Middle frontal gyrus (tissue), 1 donor: Measurements from ENCODE around the gene ARHGDIA.
"Not testable (repeated sequence)": the region's sequence is repeated elsewhere in the genome, so short reads cannot be mapped to it uniquely, and the experiment has no call there.

ENCODE experiments used
- DNase-seq: peaks from one replicate; pipeline ENCODE4 v3.0.0-alpha.2; 2015; ENCODE audit warnings: low spot score; ENCODE audit errors: extremely low spot score

ARHGDIA gene

GRCh38 chr17:81870981-81871386 lies at the start of gene ARHGDIA:
Gene ARHGDIA (minus strand): TSS chr17:81871337. CDS start chr17:81869930, 1,407 bp downstream.
- no peak for DNase-seq

GRCh38 chr17:81918832-81919545 lies 47.9 kb upstream of the ARHGDIA start:
- DNase-seq: no peak

- not testable (repeated sequence) for DNase-seq
Observed at GRCh38 chr17:81918333-81918669, 47.2 kb upstream of the ARHGDIA start.

- DNase-seq: no peak
Observed at GRCh38 chr17:81917565-81918332, 46.6 kb upstream of the ARHGDIA start, which contains the start of gene SIRT7. Gene SIRT7 (minus strand): TSS chr17:81918176. CDS start chr17:81918131, 45 bp downstream.

- no peak for DNase-seq
Observed at GRCh38 chr17:81916234-81917001, 45.3 kb upstream of the ARHGDIA start.

DNA sequence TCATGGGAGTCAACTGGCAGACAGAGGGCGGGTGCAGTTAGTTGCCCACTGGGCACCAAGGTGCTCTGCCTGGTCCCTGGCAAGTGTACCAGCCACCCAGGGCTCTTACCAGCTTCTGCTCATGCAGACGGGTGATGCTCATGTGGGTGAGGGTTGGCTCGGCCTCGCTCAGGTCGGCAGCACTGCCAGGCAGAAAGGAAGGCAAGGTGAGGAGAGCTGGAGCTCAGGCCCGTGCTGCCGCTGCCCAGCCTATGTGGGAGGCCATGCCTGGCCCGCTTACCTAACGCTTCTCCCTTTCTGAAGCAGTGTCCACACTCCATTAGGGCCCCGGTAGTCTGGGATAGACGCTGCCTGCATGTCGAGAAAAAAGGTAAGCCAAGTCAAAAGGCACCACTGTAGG lies 44.2 kb upstream of the ARHGDIA start:
- no peak for DNase-seq

DNA sequence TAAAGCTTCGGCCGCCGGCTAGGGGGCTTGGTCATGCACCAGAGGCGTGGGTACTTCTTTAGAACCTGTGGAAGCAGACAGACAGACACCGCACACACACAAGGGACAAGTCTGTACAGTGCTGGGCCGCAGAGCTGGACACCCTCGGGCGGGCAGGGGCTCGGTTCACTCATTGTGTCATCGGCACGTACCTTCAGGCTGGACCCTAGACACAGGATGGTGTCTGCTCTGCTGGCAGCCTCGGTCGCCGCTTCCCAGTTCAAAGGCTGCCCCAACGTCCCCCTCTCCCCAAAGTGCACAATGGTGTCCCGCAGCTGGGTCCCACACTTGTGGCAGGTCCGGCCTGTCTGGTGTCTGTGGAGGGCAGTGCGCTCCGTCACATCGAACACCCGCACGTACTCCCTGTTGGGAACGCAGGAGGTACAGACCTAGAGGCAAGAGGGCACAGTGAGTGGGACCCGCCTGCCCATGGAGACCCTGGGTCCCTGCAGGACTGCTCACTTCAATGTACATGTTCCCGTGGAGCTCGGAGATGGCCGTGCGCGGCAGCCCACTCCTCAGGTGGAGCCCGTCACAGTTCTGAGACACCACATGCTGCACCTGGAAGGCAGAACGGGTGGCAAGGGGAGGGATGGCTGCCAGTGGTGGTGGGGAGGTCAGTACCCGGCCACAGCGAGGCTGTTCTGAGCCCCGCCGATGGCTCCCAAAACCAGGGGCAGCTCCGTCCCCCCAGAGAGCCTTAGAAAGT lies 43.1 kb upstream of the ARHGDIA start:
- DNase-seq: no peak

- no peak for DNase-seq
Observed at GRCh38 chr17:81913394-81914102, 42.4 kb upstream of the ARHGDIA start.

DNA sequence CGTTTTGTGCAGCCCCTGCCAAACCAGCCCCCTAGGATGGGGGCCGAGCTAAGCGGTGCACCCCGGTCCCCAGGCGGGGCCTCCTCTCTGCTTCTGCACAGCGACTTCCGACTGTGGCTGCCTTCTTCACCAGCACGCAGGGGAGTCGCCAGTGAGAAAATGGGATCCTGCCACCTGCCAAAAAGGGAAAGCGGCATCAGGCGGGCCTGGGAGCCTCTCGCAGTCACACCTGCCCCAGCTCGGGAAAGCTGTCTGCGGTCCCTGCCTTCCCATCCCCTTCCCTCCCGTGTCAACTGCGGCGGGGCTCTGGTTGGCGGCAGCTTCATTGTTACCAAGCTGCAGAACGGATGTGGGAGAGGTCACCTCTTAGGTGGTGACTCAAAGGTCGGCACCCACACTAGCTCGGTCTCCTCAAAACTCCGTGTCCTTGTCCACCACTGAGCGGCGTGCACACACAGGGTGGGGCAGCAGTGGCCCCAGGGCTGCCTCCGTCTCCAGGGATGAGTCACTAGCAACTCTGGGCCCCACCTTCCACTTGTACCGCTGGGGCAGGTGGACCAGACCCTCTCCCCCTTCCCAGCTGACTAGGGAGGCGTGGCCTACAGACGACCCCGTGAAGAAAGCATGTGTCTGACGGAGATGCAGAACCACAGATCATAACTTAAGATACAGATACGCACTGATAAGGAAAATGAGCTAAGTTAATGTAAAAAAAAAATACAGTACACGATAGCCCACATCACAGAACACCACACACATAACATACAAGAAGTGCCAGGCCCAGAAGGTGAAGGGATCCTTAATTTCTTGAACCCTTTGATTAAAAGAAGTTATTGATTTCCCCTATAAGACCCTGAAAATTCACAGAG lies 41.5 kb upstream of the ARHGDIA start:
- DNase-seq: no peak

- DNase-seq: no peak
Observed at GRCh38 chr17:81911969-81912368, 40.8 kb upstream of the ARHGDIA start.

DNA sequence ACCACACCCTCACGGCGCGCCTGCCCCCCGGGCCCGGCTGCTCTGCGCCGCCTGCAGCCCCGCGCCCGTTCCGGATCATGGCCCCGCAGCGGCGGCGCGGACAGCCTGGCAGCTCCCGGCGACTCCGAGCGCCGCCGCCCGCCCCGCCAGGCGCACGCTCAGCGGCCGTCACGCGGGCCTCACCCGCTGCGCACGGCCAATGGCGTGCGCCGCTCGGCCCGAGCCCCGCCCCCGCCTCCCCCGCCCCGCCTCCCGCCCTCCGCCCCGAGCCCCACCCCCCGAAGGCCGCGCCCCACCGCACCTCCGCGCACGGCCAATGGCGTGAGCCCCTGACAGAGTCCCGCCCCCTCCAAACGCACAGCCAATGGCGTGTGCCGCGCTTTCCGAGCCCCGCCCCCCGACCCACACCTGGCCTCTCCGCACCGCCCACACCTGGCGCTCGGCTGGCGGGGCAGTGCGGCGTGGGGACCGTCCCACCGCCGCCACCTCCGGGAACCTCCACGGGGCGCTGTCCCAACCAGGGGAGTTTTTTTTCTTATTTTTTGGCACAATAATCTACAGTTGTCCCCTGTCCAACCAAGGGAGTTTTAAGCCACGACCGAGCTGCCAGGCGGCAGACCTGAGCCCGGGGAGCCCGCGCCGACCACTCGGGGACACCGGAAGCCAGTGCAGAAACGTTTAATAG lies 40.3 kb upstream of the ARHGDIA start, which contains the start of gene PCYT2:
Gene PCYT2 (minus strand): TSS at position 123 of the 685 bp plus-strand sequence. CDS start 44 bp downstream, at position 79.
- peak; percentile 73 for DNase-seq

DNA sequence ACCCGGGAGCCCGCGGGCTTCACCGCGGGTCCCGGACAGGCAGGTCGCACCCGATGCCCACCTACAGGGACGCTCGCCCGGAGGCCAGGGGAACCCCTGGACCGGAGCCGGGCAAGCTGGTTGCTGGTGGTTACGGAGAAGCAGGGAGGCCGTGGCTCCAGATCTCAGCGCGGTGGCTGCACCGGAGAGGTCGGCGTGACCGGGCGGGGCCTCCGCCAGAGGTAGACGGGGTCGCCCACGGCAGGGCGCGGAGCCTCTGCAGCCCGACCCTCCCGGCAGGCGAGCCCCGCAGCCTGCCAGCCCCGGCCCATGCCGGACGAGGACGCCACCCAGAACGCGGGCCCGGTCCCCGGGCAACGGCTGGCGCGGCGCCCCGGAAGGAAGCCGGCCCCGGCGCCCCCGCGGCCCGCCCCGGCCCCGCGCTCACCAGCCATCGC lies 39.7 kb upstream of the ARHGDIA start:
- DNase-seq: no peak

GRCh38 chr17:81909966-81910839 lies 39.1 kb upstream of the ARHGDIA start:
- DNase-seq: no peak

DNA sequence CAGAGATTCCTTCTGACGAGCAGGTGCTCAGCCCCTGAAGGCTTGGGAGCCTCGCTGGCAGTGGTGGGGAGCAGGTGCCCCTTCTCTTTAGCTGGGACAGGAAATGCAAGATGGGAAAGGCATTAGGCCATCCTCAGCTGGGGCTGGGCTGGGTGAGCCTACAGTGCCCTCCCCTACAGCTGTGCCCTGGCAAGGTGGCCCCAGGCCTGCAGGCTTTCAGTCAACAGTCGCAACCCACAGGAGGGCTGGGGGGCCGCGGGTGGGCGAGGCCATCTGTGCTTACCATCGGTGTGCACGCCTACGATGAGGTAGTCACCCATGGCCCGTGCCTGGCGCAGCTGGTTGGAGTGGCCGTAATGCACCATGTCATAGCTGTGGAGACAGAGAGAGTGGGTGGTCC lies 38.1 kb upstream of the ARHGDIA start:
- DNase-seq: no peak

DNA sequence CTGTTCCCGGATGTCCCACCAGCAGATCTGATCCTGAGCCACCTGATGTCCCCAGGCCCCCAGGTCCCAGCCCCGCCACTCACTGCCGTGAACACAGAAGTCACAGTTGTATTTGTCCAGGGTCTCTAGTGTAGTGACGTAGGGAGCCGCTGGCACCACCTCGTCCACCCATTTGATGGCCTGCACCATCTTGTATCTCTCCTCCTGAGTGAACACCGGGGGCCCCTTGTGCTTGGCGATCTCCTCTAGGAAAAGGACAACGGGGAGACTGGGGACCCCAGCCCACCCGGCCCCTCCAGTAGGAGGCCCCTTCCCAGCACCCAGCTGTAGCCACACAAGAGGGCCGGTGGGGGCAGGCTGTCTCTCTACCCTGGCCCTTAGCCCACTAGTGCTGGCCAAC lies 37.7 kb upstream of the ARHGDIA start:
- no peak for DNase-seq

GRCh38 chr17:81907219-81908145 lies 36.3 kb upstream of the ARHGDIA start:
- no peak for DNase-seq
